ENCODE measurements around the gene PTPRD.

GRCh38 chr9:9921805-9922204 lies 691.0 kb downstream of the PTPRD start:
- TF ChIP-seq CTCF (IDR thresholded peaks at IDR 0.05) (no peak), EZH2 (IDR thresholded peaks at IDR 0.05; ENCODE audit: borderline replicate concordance, insufficient read depth, low read depth, low read length, poor library complexity, severe bottlenecking) (no peak)

Data from B cell (primary cell).